Left renal cortex interstitium (tissue), 4 donors: ENCODE data around the gene OR12D3. TPM values are rescaled to one million over a fixed set of nuclear protein-coding genes. Genes with fewer than 3 reads are reported as not detected.
"Not testable (repeated sequence)": the region's sequence is repeated elsewhere in the genome, so short reads cannot be mapped to it uniquely, and the experiment has no call there.

Experiments
- DNase-seq, 4 donors: peaks; one replicate each; pipeline ENCODE4 v3.0.0-alpha.2; 2013; ENCODE audit warnings: low read depth in 4 of 4, low spot score in 2 of 4, missing footprints in 1 of 4
- polyA plus RNA-seq, 4 donors: library from polyadenylated mRNA; unstranded; fragments of 120-200 nt; gene quantifications; one replicate each; pipeline ENCODE4 v1.2.1, GENCODE V29; 2013; ENCODE audit not compliant: insufficient read length in 4 of 4

OR12D3 gene, protein sequence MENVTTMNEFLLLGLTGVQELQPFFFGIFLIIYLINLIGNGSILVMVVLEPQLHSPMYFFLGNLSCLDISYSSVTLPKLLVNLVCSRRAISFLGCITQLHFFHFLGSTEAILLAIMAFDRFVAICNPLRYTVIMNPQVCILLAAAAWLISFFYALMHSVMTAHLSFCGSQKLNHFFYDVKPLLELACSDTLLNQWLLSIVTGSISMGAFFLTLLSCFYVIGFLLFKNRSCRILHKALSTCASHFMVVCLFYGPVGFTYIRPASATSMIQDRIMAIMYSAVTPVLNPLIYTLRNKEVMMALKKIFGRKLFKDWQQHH
- polyA plus RNA-seq = not detected

DNA sequence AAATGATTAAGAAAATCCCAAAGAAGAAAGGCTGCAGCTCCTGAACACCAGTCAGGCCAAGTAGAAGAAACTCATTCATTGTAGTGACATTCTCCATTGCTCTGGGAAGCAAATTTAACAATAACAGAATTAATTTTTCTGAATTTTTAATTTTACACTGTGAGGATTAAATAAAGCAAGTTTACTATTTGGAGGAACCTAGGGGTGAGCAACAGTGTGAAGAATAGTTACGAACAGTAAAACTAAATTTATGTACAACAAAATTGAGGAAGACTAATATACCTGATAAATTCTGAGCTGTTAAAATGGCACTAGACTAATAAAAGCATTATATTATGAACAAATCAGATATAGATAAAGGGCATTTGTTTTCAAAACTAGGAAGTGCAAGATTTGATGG is at the start of gene OR12D3:
TSS of gene OR12D3 (minus strand) at position 101 of the 400 bp plus-strand sequence. CDS start at position 97, 4 bp downstream.
- no peak for DNase-seq

DNA sequence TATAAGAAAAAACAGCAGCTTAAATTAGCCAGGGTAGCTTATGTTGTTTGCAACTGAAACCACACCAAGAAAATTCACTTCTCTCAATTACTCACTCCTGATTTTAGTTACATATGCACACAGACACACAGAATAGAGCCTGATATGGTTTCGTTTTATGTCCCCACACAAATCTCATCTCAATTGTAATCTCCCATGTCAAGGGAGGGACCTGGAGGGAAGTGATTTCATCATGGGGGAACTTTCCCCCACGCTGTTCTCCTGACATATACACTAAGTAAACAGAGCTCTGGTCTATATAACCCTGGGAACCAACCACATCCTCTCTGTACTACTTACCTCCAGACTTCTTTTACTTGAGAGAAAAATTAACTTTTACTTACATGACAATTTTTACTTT is 49.5 kb upstream of the OR12D3 start:
- no peak for DNase-seq

DNA sequence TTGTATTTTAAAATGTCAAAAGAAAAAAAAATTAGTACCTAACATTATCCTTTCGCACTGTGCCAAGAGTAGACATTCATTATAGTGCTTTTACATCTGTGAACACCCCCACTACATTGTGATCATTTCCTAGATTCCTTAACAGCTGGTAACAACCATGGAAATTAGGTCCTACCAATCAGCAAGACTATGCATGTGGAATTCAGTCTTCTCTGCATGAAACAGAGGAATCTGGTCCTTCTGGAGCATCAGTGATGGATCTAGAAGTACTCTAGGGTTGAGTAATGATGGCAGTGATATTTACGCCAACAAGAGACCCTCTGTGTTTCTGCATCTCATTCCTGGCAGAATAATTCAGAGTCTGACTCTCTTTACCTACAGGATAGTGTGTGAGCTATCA is 49.1 kb upstream of the OR12D3 start:
- DNase-seq = no peak

DNA sequence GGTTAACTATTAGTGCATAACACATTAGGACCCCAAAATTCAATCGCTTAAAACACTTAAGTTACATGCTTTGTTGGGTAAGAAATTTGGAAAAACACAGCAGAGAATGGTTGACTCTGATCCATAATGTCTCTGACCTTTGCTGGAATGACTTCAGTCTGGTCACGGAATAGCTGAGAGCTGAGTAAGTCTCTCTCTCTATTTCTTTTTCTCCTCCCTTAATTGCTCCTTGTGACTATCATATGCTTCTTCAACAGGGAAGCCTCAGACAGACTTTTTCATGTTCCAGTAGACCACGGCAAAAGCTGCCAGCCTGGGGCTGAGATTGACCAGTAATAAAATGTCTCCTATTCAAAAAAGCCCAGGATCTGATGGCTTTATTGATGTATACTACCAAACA is 44.4 kb upstream of the OR12D3 start:
- DNase-seq = no peak

DNA sequence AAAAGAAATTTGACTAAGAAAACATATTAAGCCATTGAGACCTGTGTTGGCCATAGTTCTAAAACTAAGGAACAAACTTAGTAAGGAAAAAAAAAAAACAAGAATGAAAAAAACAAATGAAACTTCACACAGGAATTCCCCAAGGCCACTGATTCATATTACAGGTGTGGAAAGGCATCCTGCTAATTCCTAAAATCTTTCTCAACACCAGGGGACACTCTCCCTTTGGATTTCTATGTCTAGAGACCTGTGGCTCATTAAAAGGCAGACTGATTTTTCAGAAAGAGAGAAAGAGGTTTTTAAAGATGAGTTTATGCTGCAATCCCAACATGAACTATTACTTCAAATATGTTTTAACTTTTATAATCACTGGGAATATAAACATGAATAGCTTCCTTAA is 39.5 kb upstream of the OR12D3 start, which contains the start of gene OR12D1:
TSS of gene OR12D1 (plus strand) at position 341 of the 400 bp plus-strand sequence.
- DNase-seq = no peak

DNA sequence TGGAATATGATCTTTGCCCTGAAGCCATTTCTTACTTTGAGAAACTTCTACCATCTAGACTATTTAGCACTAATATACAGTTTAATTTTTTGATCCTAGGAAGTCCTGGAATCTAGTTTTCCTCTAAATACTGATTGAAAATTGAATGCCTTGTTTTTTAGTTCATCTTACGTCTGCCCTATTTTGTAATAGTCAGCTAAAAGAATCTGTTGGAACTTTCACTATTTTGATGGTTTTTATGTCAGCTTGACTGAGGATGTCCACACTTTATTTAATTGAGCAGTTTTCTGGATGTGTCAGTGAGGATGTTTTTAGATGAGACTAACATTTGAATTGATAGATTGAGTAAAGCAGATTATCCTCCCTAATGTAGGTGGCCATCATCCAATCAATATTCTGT is 28.7 kb upstream of the OR12D3 start:
- no peak for DNase-seq

DNA sequence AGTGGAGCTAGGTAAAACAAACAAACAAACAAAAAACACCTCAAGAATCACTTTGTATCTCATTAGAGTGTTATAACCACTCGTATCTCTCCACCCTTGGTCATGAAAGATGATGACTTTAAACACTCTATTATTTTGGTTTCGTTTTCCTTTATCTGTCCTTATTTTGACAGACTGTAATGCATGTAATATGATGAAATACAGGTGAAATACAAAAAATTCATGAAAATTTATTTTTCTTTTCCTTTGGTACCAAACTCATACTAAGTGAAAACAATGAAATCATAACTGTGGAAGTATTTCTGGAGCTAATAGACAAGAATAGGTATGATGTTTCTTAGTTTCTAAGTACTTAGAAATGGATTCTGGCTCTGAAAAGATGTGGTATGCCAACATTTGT is 24.4 kb upstream of the OR12D3 start:
- no peak for DNase-seq

DNA sequence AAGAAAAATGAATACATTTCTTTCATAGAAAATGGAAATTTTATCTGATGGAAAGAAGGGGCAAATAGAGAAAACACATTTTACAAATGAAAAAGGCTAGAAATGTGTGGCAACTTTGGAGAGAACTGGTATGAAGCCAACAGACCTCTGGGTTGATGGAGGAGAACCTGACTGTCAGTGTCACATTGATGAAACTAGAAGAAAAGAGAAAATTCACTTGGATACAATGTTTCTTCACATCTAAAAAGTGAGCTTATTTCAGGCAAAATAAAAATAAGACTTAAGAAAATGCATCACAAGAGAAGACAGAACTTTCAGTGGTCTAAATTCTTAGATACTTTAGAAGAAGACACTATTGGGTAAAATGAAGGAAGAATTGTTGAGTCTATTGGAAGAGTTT is 20.2 kb upstream of the OR12D3 start, which contains the start of gene OR12D2:
TSS of gene OR12D2 (plus strand) at position 301 of the 400 bp plus-strand sequence. CDS start 1,069 bp downstream, outside the sequence.
- DNase-seq = no peak

DNA sequence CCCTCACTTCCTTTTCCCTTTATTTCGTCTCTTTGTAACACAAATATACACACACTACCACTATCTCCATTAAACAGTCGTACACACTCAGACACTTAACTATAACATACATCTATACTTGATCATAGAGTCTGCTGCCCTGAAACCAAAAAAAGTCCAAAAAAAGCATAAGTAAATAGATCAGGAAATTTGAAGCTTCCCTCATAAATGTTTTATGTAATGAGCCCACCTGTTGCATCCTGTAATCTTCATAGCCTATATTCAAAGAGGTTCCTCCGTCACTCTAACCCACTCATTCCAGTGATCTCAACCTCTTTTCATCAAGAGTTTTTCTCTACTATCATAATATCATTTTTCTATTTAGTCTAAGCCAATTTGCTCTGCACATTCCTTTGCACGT is 13.4 kb upstream of the OR12D3 start:
- no peak for DNase-seq

DNA sequence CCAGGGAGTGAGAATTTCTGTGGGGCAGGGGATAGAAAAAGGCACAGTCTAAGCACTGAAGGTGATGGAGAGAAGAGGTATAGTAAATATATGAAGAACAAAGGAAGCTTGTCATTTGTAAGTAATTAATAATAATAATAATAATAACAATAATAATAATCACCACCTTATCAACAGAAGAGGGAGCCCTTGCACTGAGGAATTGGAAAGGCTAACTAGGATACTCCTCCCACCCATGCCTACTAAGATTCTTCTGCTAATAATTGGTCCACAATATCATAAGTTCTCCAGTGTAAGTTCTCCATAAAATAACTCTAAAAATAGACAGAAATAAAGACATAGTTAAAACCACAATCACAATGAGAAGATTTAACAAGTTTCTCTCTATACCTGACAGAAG is 912 bp upstream of the OR12D3 start:
- no peak for DNase-seq

DNA sequence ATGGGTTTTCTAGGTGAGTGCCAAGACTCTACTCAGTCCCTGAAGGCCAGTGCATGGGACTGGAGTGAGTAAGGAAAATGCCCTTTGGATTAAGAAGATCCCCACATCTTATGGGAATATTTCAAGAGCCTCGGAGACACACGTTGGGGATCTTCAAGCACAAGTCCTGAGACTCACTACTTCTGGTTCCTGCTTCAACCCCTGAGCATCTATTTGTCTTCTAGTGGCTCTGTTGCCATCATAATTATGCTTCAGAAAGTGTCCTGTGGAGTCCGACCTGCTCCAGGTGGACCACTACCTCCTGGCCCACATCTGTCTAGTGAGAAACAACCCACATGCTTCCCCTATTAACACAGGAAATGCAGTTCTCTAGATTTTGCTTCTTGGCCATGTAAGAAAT is 6.3 kb downstream of the OR12D3 start, which contains the start of gene OR5V1:
TSS of gene OR5V1 (minus strand) at position 101 of the 400 bp plus-strand sequence. CDS start 12,670 bp downstream, outside the sequence.
- DNase-seq = no peak

DNA sequence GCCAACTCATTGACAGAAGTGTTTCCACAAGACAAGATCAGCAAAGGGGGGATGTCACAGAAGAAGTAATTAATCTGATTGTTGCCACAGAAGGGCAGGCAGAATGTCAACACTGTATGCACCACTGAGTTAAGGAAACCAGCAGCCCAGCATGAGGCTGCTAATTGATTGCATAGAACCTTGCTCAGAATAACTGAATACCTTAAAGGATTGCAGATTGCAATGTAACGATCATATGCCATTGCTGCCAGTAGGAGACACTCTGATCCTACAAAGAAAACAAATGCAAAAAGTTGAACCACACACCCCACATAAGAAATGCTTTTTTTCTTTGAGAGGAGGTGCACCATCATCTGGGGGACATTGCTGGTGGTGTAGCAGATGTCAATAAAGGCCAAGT is 19.5 kb downstream of the OR12D3 start:
- no peak for DNase-seq

DNA sequence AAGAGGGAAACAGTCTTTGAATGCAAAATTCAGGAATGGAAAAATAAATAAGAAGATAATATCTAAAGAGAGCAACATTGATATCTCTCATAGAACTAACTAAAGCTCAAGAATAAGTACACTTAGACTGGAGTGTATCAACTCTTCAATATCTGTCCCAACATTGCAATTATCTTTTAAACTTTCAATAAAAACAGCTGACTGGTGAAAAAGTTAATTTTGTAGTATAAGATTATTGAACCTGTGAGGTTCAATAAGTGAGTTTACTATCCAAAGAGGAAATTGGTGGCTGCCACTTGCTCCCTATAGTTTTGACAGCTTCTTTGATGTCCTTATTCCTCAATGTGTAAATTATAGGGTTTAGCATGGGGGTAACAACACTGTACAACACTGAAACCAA is 20.1 kb downstream of the OR12D3 start:
- no peak for DNase-seq

DNA sequence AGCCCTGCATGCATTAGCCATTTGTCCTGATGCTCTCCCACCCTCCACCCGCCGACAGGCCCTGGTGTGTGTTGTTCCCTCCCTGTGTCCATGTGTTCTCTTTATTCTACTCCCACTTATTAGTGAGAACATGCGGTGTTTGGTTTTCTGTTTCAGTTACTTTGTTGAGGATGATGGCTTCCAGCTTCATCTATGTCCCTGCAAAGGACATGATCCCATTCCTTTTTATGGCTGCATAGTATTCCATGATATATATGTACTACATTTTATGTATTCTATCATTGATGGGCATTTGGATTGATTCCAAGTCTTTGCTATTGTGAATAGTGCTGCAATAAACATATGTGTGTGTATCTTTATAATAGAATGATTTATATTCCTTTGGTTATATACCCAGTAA is 25.7 kb downstream of the OR12D3 start:
- not testable (repeated sequence) for DNase-seq

DNA sequence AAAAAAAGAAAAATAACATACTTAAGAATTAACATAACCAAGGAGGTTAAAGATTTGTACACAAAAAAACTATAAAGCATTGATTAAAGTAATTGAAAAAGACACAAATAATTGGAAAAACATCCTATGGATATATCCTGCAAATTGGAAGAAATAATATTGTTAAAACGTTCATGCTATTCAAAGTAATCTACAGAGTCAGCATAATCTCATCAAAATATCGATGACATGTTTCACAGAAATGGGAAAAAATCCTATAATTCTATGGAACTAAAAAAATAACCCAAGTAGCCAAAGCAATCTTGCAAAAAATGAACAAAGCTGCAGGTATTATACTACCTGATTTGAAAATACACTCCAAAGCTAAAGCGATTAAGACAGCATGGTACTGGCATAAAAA is 29.7 kb downstream of the OR12D3 start:
- DNase-seq = no peak

DNA sequence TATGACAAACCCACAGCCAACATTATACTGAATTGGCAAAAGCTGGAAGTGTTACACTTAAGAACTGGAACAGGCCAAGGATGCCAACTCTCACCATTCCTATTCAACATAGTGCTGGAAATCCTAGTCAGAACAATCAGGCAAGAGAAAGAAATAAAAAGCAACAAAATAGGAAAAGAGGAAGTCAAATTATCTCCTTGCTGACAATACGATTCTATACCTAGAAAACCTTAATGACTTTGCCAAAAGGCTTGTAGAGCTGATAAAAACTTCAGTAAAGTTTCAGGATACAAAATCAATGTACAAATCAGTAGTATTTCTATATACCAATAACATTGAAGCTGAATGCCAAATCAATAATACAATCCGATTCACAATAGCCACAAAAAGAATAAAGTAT is 38.8 kb downstream of the OR12D3 start:
- DNase-seq = no peak

DNA sequence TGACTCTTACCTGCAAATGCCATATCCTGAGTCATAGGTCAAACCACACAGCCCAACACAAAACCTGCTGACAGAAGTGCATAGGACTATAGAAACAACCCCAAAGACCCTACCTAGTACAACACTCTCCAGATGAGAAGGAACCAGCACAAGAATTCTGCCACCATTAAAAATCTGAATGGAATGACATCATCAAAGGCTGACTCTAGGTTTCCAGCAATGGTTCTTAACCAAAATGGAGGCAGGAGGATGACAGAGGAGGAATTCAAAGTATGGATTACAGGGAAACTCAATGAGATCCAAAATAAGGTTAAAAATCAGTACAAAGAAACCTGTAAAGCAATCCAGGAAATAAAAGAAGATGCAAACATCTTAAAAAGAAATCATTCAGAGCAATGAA is 42.4 kb downstream of the OR12D3 start:
- no peak for DNase-seq

DNA sequence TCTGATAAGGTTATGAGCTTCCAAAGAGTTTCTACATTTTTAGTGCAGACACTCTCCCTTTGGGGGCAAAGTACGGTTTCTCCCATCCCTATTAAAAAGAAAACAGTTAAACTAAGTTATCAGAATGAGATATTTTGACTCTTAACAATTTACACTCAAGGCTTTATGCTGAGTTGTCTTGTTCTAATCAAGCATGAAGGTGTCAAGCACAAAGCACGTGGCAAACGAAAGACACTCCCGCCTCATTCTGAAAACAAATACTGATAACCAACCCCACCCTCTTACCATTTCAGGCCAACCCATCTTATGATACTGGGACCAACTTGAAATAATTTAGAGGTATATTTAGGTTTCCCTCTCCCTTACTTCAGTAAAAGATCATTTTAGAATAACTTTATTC is 49.3 kb downstream of the OR12D3 start:
- DNase-seq = no peak
